ENCODE measurements around the gene ZNF764.
A peak's percentile ranks its signal among the peaks of the same experiment; 100 is the strongest.
"Not testable (repeated sequence)": the region's sequence is repeated elsewhere in the genome, so short reads cannot be mapped to it uniquely, and the experiment has no call there.

The ZNF764 gene

DNA sequence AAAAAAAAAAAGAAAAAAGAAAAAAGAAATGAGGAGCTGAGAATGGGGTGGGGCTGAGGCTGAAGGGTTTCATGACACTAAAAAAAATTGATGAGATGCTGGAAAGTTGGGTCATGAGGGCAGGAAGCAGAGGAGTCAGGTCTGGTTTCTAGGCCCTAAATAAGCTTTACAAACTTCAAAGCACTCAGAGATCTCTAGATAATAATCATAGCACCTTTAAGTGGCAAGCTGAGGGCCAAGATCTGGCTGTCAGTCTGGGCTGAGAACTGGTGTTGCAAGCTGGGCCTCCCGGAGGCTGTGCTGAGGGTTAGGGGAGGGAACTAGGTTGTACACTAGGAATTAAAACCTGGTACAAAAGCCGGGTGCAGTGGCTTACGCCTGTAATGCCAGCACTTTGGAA is 6.4 kb downstream of the ZNF764 start:
- DNase-seq (ENCODE audit: low read depth, low spot score): no peak
- in situ Hi-C loops (cut with HindIII; ENCODE audit: low sequenced_read_pairs): no loop called here
- no peak overlapping the region for H3K4me3 ChIP-seq (ENCODE audit: low read depth, low read length)
- TF ChIP-seq, protein P1, sequence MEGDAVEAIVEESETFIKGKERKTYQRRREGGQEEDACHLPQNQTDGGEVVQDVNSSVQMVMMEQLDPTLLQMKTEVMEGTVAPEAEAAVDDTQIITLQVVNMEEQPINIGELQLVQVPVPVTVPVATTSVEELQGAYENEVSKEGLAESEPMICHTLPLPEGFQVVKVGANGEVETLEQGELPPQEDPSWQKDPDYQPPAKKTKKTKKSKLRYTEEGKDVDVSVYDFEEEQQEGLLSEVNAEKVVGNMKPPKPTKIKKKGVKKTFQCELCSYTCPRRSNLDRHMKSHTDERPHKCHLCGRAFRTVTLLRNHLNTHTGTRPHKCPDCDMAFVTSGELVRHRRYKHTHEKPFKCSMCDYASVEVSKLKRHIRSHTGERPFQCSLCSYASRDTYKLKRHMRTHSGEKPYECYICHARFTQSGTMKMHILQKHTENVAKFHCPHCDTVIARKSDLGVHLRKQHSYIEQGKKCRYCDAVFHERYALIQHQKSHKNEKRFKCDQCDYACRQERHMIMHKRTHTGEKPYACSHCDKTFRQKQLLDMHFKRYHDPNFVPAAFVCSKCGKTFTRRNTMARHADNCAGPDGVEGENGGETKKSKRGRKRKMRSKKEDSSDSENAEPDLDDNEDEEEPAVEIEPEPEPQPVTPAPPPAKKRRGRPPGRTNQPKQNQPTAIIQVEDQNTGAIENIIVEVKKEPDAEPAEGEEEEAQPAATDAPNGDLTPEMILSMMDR (IDR thresholded peaks at IDR 0.05; ENCODE audit: low read depth, low read length): no peak

DNA sequence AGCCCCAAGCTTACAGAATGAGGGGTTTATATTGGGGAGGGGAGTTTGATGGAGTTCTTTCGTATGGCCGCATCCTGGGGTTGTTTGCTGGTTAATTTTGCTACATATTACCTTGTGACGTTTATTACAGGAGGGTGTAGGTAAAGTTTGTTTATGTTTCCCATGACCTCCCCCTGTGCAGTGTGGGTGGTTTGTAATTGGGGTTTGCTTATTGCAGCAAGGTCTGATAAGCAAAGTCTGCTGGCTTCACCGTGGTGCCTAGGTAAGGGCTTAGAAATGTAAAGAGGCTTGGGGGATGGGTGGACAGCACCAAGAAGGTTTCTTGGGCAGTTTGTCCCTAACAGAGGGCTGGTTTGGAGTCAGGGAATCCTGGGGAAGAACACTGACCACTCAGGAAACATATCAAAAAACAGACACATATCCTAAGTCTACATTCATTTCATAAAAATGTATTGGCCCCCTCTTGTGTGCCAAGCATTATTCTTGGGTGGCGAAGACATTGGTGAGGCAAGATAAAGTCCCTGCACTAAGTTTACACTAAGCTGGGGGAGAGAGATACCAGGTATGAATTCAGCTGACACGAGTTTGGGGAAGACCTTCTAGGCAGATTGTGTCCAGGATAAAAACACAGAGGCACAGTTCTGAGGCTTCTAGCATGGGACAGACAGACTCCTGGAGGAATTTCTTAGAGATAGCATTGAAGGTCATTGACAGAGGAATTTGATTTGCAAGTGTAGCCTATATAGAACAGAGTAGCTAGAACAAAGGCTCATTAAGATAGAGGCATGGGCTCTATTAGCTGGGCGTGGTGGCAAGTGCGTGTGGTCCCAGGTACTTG is 9.5 kb downstream of the ZNF764 start:
- DNase-seq (ENCODE audit: low read depth, low spot score): no peak
- TF ChIP-seq, protein P1 (IDR thresholded peaks at IDR 0.05; ENCODE audit: low read depth, low read length): no peak
- in situ Hi-C loops (cut with HindIII; ENCODE audit: low sequenced_read_pairs): no loop called here
- no peak overlapping the region for H3K4me3 ChIP-seq (ENCODE audit: low read depth, low read length)

DNA sequence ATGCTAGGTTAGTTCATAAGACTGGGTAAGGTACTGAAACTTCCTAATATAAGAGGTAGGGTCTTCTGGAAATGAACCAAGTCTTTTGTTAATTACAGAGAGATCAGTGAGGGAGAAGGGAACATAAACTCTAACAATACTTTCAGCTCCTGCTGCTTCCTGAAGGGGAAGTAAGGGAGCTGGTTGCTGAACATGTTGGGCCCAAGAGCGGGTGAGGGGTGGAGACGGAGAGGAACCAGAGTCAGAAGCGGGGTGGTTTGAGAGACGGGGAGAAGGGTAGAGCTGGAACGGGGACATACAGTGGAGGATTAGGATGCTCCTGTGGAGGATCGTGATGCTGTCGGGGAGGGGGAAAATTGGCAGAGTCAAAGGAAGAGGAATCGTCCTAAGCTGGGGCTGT is 12.1 kb downstream of the ZNF764 start:
- no peak overlapping the region for H3K4me3 ChIP-seq (ENCODE audit: low read depth, low read length)
- TF ChIP-seq, protein P1 (IDR thresholded peaks at IDR 0.05; ENCODE audit: low read depth, low read length): no peak
- in situ Hi-C loops (cut with HindIII; ENCODE audit: low sequenced_read_pairs): no loop called here
- DNase-seq (ENCODE audit: low read depth, low spot score): no peak

DNA sequence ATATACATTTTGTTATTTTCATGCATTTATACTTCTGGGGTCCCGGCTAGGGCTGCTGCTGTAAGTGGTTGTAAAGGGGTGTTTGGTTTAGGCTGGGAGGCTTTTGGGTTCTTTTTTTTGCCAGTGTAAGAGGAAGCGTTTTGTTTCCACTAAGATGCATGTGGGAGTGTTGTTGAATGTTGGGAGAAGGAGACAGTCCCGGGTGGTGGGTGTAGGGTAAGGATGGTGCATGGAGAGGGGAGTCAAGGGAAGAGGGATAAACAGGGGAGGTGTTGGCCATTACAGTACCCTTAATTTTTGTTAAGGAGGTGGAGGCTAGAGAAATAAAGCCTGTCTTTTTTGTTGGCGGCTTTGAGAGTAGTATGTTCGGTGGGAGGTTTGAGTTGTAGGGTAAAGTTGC is 15.1 kb downstream of the ZNF764 start:
- in situ Hi-C loops (cut with HindIII; ENCODE audit: low sequenced_read_pairs): no loop called here
- DNase-seq (ENCODE audit: low read depth, low spot score): no peak
- H3K4me3 ChIP-seq (ENCODE audit: low read depth, low read length): no peak overlapping the region
- TF ChIP-seq, protein P1 (IDR thresholded peaks at IDR 0.05; ENCODE audit: low read depth, low read length): no peak

DNA sequence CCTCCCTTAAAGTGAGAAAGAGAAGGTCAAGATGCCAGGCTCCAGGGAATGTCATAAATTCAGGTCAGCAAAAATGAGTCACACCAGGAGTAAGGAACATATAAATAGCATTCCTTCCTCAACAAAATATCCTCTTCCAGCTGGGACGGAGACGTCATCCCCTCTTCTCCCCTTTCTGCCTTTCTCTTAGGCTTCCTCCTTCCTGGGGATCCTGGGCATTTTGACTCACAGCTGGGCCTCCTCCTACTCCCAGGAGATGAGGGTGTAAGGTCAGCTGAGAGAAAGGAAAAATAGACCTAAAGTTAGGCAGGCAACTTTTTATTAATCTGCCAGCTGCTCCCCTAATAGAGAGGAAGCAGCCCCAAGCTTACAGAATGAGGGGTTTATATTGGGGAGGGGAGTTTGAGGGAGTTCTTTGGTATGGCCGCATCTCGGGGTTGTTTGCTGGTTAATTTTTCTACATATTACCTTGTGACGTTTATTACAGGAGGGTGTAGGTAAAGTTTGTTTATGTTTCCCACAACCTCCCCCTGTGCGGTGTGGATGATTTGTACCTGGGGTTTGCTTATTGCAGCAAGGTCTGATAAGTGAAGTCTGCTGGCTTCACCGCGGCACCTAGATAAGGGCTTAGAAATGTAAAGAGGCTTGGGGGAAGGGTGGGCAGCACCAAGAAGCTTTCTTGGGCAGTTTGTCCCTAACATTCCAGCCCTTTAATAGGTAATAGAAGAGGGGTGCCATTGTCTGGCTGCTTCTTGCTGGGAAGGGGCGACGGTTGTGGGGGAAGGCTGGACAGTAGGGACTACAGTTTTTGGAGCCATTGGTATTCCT is 16.5 kb downstream of the ZNF764 start:
- in situ Hi-C loops (cut with HindIII; ENCODE audit: low sequenced_read_pairs): no loop called here
- peak; percentile 18 for DNase-seq (ENCODE audit: low read depth, low spot score)
- no peak overlapping the region for H3K4me3 ChIP-seq (ENCODE audit: low read depth, low read length)
- TF ChIP-seq, protein P1 (IDR thresholded peaks at IDR 0.05; ENCODE audit: low read depth, low read length): no peak

DNA sequence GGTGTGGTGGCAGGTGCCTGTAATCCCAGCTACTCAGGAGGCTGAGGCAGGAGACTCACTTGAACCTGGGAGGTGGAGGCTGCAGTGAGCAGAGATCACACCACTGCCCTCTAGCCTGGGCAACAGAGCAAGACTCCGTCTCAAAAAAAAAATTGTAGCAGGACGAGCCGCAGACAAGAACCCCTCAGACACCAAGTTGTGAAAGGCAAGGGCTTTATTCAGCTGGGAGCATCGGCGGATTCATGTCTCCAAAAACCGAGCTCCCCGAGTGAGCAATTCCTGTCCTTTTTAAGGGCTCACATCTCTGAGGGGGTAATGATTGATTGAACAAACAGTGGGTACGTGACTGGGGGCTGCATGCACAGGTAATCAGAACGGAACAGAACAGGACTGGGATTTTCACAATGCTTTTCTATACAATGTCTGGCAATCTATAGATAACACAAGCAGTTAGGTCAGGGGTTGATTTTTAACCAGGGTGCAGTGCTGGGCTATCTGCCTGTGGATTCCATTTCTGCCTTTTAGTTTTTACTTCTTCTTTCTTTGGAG is 17.2 kb downstream of the ZNF764 start:
- DNase-seq (ENCODE audit: low read depth, low spot score); in situ Hi-C loops (cut with HindIII; ENCODE audit: low sequenced_read_pairs): not testable (repeated sequence)

DNA sequence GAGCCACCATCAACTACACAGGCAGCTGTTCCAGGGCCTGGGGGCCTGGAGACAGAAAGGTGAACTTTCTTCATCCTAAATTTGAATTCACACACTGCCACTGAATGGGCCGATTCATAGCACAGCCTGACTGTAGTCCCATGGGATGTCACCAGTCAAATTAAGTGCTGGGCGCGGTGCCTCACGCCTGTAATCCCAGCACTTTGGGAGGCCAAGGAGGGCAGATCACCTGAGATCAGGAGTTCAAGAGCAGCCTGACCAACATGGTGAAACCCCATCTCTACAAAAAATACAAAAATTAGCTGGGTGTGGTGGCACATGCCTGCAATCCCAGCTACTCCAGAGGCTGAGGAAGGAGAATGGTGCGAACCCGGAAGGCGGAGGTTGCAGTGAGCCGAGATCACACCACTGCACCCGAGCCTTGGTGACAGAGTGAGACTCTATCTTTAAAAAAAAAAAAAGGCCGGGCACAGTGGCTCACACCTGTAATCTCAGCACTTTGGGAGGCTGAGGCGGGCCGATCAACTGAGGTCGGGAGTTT is 18.1 kb downstream of the ZNF764 start:
- in situ Hi-C loops (cut with HindIII; ENCODE audit: low sequenced_read_pairs); H3K4me3 ChIP-seq (ENCODE audit: low read depth, low read length); DNase-seq (ENCODE audit: low read depth, low spot score): not testable (repeated sequence)

More for the DNA sequence above, 17.2 kb downstream of the ZNF764 start:
- H3K4me3 ChIP-seq (ENCODE audit: low read depth, low read length): not testable (repeated sequence)

Measured in astrocyte of the spinal cord (primary cell).